ENCODE data around the gene LYPLAL1.
A peak's percentile ranks its signal among the peaks of the same experiment; 100 is the strongest.
"Not testable (repeated sequence)": the region's sequence is repeated elsewhere in the genome, so short reads cannot be mapped to it uniquely, and the experiment has no call there.

LYPLAL1 gene

DNA sequence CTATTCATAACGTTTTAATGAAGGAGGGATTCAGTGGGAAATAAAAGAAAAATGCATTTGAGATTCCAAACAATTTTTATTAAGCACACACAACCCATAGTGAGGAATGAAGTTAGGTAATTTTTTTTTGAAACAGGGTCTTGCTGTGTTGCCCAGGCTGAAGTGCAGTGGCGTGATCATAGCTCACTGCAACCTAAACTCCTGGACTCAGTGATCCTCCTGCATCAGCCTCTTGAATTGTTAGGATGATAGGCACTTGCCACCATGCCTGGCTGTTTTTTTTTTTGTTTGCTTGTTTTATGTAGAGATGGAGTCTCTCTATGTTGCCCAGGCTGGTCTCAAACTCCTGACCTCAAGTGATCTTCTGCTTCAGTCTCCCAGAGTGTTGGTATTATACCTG, 28.9 kb downstream of the LYPLAL1 start:
- no peak for DNase-seq (ENCODE audit: low read depth, low spot score)
- H3K27ac ChIP-seq = no peak overlapping the region

DNA sequence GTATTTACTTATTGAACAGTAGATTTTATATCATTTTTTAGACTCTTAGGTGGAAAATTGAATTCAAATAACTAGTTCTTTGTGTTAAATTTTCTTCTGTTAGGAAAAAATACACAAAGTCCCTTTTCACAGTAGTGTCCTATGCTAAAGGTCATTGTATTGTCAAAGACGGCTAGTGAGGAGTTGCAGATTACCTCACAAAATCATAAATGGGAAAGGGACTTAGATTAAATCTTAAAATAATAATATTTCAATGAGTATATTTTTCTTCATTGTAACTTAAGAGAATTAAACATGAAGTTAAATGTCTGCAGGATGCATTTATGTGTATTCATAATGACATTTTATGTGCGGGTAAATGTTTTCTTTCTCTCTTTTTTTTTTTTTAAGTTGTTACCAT, 32.7 kb downstream of the LYPLAL1 start:
- H3K27ac ChIP-seq = no peak overlapping the region
- no peak for DNase-seq (ENCODE audit: low read depth, low spot score)

DNA sequence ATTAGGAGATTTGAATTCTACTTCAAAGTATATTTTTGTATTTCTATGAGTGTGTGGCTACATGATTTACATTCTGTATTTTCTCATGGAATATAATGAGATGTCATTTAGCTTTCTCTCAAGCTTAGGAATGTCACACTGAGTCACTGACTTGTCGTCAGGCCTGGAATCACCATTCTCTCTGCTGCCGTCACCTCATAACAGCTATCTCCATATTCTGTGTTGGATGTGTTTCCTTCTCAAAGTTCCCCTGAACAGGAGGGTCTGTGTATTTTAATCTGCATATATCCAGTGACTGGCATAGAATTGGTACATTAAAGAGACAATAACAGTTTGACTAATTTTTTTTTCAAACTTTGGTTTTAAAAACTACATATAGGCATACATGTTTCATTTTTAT, 35.9 kb downstream of the LYPLAL1 start:
- no peak for DNase-seq (ENCODE audit: low read depth, low spot score)
- no peak overlapping the region for H3K27ac ChIP-seq

DNA sequence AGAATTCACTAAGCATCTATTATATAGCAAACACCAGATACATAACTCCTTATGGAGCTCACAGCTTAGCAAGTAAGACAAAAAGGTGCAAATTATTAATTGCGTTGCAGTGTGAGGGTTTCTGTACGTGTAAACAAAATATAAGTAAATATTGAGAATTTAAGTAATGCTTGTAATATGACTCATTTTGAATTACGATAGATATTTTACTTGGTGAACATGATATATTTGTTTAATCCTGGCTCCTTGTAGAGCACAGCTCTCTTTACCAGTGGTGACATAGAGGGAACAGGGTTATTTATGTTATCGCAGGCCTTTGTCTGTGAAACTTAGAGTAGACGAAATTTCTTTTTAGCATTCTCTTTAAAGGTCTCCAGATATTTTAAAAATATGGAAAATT, 36.4 kb downstream of the LYPLAL1 start:
- no peak overlapping the region for H3K27ac ChIP-seq
- no peak for DNase-seq (ENCODE audit: low read depth, low spot score)

DNA sequence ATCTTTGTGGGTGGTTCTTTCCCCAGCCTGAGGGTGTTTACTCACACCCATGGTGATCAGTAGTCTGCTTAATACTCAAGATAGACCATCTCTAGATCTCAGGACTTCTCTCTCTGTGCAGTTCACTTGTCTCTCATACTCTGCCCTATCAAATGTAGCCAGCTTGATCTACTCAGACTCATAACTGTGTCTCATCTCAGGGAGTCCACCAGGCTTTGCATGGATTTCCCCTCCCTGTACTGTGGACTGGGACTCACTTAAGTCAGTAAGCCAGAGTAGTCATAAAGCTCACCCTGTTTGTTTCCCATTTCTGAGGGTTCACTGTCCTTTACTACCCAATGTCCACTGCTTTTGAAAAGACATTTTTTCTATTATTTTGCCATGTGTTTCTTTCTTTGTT, 41.8 kb downstream of the LYPLAL1 start:
- H3K27ac ChIP-seq = no peak overlapping the region
- DNase-seq (ENCODE audit: low read depth, low spot score) = no peak

DNA sequence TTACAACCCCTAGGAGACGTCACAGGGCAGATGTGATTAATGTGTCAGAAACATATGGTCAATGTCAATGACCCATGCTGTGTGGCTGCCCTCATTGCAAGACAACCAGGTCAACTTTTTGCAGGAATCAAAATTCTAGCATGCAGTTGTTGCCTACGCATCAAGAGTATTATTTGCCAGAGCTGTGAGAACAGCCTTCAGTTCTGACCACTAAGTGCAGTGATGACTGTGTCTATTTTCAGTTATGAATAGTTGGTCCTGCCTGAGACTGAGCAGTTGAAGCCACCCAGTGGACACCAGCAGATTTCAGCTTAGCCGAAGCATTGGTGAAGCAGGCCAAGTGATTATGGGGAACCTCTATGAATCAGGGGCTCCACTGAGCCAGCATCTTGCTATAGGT, 47.3 kb downstream of the LYPLAL1 start:
- no peak for DNase-seq (ENCODE audit: low read depth, low spot score)
- no peak overlapping the region for H3K27ac ChIP-seq

DNA sequence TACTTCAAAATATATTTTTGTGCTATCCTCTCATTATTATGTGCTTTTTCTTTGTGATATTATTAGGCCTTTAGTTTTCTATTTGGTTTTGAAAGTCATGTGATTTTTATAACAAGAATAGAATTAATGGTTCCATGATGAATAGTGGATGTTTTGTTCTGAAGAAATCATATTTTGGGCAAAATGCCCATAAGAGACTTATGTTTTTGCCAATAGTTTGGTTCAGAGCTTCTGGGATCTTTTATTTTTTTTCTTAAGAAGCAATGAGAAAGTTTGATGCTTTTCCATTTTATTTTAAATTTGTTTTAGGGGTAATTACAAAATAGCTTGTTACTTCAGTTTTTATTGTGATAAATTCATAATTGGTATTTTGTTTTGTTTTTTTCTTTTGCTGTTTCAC, 49.8 kb downstream of the LYPLAL1 start:
- no peak overlapping the region for H3K27ac ChIP-seq
- no peak for DNase-seq (ENCODE audit: low read depth, low spot score)

DNA sequence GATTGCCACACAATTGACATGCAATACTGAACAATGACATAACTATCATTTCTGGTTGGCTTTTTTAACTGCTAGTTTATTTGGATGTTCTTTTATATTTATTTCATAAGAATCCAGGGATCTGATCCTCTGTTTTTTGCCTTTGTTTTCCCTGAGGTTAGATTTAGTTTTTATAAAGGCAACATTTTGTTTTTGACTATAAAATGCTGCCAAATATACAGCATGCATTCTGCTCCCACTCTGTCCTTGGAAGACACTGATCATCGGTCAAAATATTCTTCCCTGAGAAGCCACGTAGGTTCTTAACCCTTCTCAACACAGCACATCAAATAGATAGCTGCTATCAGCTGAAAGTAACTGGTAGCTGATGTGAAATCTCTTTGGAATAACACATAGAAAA, 52.5 kb downstream of the LYPLAL1 start:
- no peak overlapping the region for H3K27ac ChIP-seq
- DNase-seq (ENCODE audit: low read depth, low spot score) = no peak

DNA sequence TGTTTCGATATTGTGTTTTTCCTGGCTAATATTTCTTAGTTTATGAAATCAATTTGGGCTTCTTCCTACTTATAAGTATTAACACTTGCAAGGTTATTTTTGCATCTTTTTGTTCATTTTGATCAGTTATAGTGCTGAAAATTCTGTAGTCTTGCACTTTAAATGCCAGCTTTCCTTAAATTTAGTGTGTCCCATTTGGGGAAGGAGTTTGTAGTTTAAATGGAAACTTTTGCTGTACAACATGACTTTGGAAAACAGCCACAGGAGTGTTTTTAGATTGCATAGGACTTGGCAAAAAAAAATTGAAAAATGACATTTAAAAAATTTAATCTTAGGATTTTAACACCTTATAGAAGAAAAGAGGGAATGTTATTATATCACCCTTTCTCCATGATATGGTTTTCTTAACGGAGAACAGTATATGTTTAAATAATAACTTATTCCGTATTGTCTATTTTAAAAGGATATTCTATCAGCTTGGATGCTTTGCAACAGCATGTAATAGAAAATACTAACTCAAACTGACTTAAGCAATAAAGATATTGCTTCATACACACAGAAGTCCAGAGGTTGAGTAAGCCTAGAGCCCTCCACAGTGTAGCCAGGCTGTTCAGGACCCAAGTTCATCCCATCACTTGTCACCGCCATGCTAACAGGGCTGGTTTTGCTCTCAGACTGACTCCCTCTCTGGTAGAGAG, 53.8 kb downstream of the LYPLAL1 start:
- H3K27ac ChIP-seq = no peak overlapping the region
- DNase-seq (ENCODE audit: low read depth, low spot score) = no peak

DNA sequence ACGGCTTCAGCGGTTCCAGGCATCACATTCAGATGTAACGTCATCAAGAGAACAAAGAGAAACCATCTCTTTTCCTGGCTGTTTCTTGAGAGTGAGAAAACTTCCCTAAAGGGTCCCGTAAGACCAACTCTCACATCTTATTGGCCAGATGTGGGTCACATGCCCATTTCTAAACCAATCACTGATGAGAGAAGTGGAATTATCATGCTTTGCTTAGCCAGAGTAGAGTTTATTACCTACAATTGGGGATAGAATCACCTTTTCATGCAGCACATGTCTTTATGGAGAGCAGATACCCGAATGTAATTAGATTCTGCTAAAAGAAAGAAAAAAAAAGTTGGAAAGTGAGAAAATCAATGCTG, 54.4 kb downstream of the LYPLAL1 start:
- no peak overlapping the region for H3K27ac ChIP-seq
- DNase-seq (ENCODE audit: low read depth, low spot score) = no peak

DNA sequence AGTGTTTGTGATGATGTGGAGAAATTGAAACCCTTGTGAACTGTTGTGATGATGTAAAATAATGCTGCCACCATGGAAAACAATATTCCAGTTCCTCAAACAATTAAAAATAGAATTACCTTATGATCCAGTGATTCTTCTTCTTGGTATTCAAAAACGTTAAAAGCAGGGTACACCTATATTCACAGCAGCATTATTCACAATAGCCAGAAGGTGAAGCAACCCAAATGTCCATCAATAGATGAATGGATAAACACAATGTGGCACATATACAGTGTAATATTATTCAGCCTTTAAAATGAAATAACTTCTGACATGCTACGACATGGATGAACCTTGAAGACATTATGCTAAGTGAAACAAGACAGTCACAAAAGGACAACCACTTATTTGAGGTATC, 59.2 kb downstream of the LYPLAL1 start:
- DNase-seq (ENCODE audit: low read depth, low spot score) = no peak
- no peak overlapping the region for H3K27ac ChIP-seq

DNA sequence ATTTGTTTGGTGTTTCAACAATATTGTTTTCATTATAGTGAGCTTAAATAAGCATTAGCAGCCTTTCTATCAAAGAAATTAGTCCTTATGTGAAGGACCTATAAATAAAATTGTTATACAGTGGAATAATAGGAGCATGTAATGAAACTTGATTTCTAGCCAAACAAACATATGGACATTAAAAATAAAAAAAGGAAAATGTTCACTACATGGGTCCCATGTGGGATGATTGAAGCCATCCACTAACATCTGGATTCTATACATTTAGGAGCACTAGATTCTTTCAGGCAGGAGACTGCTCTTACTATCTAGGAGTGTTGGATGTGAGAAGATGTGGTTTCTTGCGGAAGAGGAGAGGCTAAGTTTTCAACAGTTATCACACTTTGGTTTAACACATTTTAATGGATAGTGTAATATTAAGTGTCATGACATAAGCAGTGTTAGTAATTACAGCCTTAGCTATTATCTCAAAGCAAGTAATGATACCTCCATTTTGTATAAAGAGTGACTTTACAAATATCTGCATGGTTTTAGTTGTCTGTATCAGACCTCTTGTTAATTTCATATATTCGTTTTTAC, 62.3 kb downstream of the LYPLAL1 start:
- H3K27ac ChIP-seq = no peak overlapping the region
- no peak for DNase-seq (ENCODE audit: low read depth, low spot score)

DNA sequence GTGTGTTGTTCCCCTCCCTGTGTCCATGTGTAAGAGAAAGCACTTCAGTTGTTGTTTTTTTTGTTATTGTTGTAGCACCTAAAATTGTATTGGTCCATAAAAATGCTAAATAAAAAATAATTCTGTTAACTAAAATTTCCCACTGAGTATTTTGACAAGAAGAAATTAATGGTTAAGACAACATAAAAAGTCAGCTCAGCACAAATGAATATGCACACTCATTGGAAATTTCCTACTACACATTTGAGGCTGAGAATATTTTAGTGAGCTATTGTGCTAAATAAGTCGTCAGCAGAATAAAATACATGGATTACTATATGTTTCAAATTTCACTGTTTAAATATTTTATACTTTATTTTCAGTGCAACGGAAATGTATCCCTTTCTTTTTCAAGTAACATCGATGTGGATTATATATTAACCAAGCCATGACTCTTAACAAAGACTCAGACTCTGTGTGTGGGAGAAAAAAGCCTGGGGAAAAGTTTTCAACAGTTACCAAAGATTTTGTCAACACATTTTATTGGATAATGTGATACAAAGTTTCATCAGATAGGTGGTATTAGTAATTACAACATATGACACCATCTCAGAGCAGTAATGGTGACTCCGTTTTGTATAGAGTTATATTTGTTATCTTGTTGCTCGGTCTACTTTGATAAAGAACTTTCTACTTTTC, 63.4 kb downstream of the LYPLAL1 start:
- no peak for DNase-seq (ENCODE audit: low read depth, low spot score)
- peak overlapping the region; percentile 4 for H3K27ac ChIP-seq

DNA sequence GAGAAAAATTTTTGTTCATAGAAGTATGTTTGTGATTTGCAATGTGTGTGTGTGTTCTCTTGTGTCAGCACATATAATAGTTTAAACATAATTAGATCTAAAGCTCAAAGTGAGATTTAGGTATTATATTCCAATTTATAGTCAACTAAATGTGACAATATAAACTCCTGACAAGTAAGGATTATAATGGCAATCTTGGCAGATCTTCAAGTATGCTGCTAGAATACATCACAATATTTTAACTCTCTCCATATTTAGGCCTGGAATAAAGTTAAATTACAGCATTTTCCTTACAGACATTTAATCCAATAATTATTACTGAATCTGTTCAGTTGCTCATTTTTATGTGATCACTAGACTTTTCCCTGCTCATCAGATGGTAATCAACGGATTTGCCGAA, 65.8 kb downstream of the LYPLAL1 start:
- DNase-seq (ENCODE audit: low read depth, low spot score) = no peak

DNA sequence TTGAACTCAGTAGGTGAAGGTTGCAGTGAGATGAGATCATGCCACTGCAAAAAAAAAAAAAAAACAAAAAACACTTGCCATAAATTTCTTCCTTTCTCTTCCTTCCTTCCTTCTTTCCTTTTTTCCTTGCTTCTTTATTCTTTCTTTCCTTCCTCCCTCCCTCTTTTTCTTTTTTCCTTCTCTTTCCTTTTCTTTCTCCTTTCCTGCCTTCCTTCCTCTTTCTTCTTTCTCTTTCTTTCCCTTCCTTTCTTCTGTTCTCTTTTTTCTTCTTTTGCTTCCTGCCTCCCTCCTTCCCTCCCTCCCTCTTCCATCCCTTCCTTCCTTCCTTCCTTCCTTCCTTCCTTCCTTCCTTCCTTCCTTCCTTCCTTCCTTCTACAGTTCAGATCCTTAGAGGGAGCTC, 71.2 kb downstream of the LYPLAL1 start:
- DNase-seq (ENCODE audit: low read depth, low spot score) = no peak
- H3K27ac ChIP-seq = no peak overlapping the region

More for the DNA sequence above, 65.8 kb downstream of the LYPLAL1 start:
- H3K27ac ChIP-seq = no peak overlapping the region

DNA sequence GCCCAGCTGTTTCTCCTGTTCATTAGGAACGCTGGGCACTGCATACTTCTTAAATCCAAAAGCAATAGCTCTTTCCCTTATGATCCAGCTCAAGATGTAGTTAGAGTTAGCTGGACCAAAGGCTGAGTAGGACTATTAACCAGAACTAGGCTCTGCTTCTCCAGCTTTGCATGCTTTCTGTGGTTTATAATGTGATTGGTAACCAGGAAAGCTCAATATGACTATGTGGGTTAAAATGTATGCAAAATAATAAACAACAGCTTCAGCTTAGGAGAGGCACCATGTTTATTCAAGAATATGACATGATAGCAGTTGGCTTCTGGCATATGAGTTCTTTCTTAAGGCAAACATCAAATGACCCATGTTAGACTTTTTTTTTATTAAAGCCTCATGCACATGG, 73.8 kb downstream of the LYPLAL1 start:
- H3K27ac ChIP-seq = no peak overlapping the region
- DNase-seq (ENCODE audit: low read depth, low spot score) = no peak

DNA sequence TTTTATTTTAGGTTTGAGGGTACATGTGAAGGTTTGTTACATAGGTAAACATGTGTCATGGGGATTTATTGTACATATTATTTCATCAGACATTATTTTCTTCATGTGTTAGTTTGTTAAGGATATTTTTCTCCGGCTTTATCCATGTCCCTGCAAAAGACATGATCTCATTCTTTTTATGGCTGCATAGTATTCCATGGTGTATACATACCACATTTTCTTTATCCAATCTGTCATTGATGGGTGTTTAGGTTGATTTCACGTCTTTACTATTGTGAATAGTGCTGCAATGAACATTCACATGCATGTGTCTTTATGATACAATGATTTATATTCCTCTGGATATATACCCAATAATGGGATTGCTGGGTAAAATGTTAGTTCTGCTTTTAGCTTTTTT, 76.8 kb downstream of the LYPLAL1 start:
- not testable (repeated sequence) for H3K27ac ChIP-seq; DNase-seq (ENCODE audit: low read depth, low spot score)

DNA sequence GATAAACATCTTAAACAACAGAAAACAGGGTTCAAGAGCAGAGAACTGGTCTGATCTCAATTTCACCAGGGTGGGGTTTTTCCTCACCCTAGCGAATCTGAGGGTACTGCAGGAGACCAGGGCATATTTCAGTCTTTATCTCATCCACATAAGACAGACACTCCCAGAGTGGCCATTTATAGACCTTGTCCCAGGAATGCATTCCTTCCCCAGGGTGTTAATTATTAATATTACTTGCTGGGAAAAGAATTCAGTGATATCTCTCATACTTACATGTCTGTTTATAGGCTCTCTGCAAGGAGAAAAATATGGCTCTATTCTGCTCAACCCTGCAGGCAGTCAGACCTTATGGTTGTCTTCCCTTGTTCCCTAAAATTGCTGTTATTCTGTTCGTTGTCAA, 84.1 kb downstream of the LYPLAL1 start:
- no peak for DNase-seq (ENCODE audit: low read depth, low spot score)
- H3K27ac ChIP-seq = no peak overlapping the region

DNA sequence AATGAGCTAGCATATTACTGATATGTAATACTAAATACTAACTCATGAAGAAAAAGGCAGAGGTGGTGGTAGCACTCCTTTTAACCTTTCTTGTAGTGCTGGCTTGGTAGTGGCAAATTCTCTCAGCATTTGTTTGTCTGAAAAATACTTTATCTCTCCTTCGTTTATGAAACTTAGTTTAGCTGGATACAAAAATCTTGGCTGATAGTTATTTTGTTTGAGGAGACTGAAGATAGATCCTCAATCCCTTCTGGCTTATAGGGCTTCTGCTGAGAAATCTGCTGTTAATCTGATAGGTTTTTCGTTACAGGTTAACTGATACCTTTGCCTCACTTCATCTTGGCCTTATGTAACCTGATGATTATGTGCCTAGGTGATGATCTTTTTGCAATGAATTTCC, 87.8 kb downstream of the LYPLAL1 start:
- no peak for DNase-seq (ENCODE audit: low read depth, low spot score)
- H3K27ac ChIP-seq = no peak overlapping the region
